Neuronal stem cell (in vitro differentiated cells): ENCODE results near the gene PPCS.

Experiments
- DNase-seq: peaks from one replicate; pipeline ENCODE4 v3.0.0-alpha.2; 2013; ENCODE audit warnings: low spot score
- H2AFZ ChIP-seq: one replicate; pipeline ENCODE4 v1.6.1; 2013; ENCODE audit warnings: mild to moderate bottlenecking, low read length, inconsistent platforms
- H2AK5ac ChIP-seq: 2 replicates; pipeline ENCODE4 v1.6.1; 2013; ENCODE audit warnings: low read depth, mild to moderate bottlenecking, inconsistent platforms, low read length, moderate library complexity, mixed read lengths
- H2BK120ac ChIP-seq: 2 replicates; pipeline ENCODE4 v1.6.1; 2013; ENCODE audit warnings: low read depth, mild to moderate bottlenecking, inconsistent platforms, low read length, moderate library complexity, mixed read lengths
- H2BK12ac ChIP-seq: one replicate; pipeline ENCODE4 v1.6.1; 2013; ENCODE audit warnings: low read length, inconsistent platforms
- H2BK15ac ChIP-seq: 2 replicates; pipeline ENCODE4 v1.6.1; 2013; ENCODE audit warnings: mild to moderate bottlenecking, low read length, inconsistent platforms, mixed read lengths
- H2BK5ac ChIP-seq: one replicate; pipeline ENCODE4 v1.6.1; 2013; ENCODE audit warnings: inconsistent platforms, mild to moderate bottlenecking, low read length, moderate library complexity
- H3K14ac ChIP-seq: one replicate; pipeline ENCODE4 v1.6.1; 2013; ENCODE audit warnings: low read length, inconsistent platforms
- H3K18ac ChIP-seq: 2 replicates; pipeline ENCODE4 v1.6.1; 2013; ENCODE audit warnings: low read length, inconsistent platforms
- H3K23ac ChIP-seq: 2 replicates; pipeline ENCODE4 v1.6.1; 2013; ENCODE audit warnings: low read depth, mild to moderate bottlenecking, mixed read lengths, low read length, inconsistent platforms; ENCODE audit not compliant: poor library complexity
- H3K27ac ChIP-seq: replicated peaks from 3 replicates; pipeline ENCODE4 v1.5.1; 2013; ENCODE audit warnings: low read length, inconsistent platforms
- H3K27me3 ChIP-seq, 3 experiments: 2 replicates each; pipeline ENCODE4 v1.6.1; 2013; ENCODE audit warnings: low read length in 3 of 3, mild to moderate bottlenecking in 2 of 3, inconsistent platforms in 1 of 3, low read depth in 1 of 3, mixed read lengths in 1 of 3, moderate library complexity in 1 of 3; ENCODE audit not compliant: control insufficient read depth in 3 of 3, insufficient read depth in 3 of 3
- H3K36me3 ChIP-seq, 2 donors: replicated peaks in 1 of 2; 2 replicates each; pipeline ENCODE4 v1.6.1; 2013; ENCODE audit warnings: low read length in 2 of 2; ENCODE audit not compliant: control insufficient read depth in 2 of 2, insufficient read depth in 2 of 2
- H3K4ac ChIP-seq: 2 replicates; pipeline ENCODE4 v1.6.1; 2013; ENCODE audit warnings: inconsistent platforms, mild to moderate bottlenecking, low read length, moderate library complexity
- H3K4me1 ChIP-seq, 2 donors: 1 replicate in 1 of 2; 2 replicates in 1 of 2; pipeline ENCODE4 v1.6.1; 2013; ENCODE audit warnings: low read length in 2 of 2, low read depth in 1 of 2; ENCODE audit not compliant: control insufficient read depth in 2 of 2, insufficient read depth in 1 of 2
- H3K4me2 ChIP-seq: one replicate; pipeline ENCODE4 v1.6.1; 2013; ENCODE audit warnings: mild to moderate bottlenecking, low read length, inconsistent platforms; ENCODE audit not compliant: insufficient read depth, poor library complexity, severe bottlenecking
- H3K4me3 ChIP-seq, 2 donors: 2 replicates each; pipeline ENCODE4 v1.5.1; 2013; ENCODE audit warnings: low read length in 2 of 2, mild to moderate bottlenecking in 2 of 2, inconsistent platforms in 1 of 2, moderate library complexity in 1 of 2
- H3K79me1 ChIP-seq: one replicate; pipeline ENCODE4 v1.6.1; 2013; ENCODE audit warnings: low read depth, mild to moderate bottlenecking, inconsistent platforms, low read length, moderate library complexity
- H3K9ac ChIP-seq: one replicate; pipeline ENCODE4 v1.6.1; 2013; ENCODE audit warnings: mild to moderate bottlenecking, low read depth, low read length, inconsistent platforms; ENCODE audit not compliant: poor library complexity
- H3K9me3 ChIP-seq, 2 donors: replicated peaks in 1 of 2; 2 replicates each; pipeline versions ENCODE3 to v1.6.1; 2013; ENCODE audit warnings: low read length in 2 of 2, mild to moderate bottlenecking in 2 of 2, inconsistent platforms in 1 of 2, low read depth in 1 of 2, mixed read lengths in 1 of 2, moderate library complexity in 1 of 2; ENCODE audit not compliant: control insufficient read depth in 2 of 2, insufficient read depth in 1 of 2
- H4K8ac ChIP-seq: one replicate; pipeline ENCODE4 v1.6.1; 2013; ENCODE audit warnings: low read depth, mild to moderate bottlenecking, inconsistent platforms, low read length, moderate library complexity
- H4K91ac ChIP-seq: one replicate; pipeline ENCODE4 v1.6.1; 2013; ENCODE audit warnings: low read length, low read depth, mild to moderate bottlenecking, inconsistent platforms; ENCODE audit not compliant: poor library complexity
- whole genome bisulfite sequencing, 2 donors: extraction: QIAGEN DNeasy Blood & Tissue Kit; methylation state at CpG; one replicate each; pipeline ENCODE4 v1.1.7; 2013; ENCODE audit warnings: missing lambda C conversion rate in 2 of 2, mixed read lengths in 1 of 2; ENCODE audit not compliant: insufficient read length in 2 of 2, insufficient replicate concordance in 1 of 2; ENCODE audit errors: extremely low coverage in 2 of 2; 5-methylcytosine and 5-hydroxymethylcytosine counted together

PPCS gene

GRCh38 chr1:42449256-42449655 is 7.1 kb upstream of the PPCS start:
- no peaks in the 10 kb centered on the region for H3K4me1 ChIP-seq
- H3K27me3 ChIP-seq, result peaks cover 0 to 15% (median 4%) of the 10 kb centered on the region in 3 experiments
- no peak overlapping the region for H3K23ac ChIP-seq
- H3K4me2 ChIP-seq, result no peak overlapping the region
- H2BK5ac ChIP-seq, result no peak overlapping the region
- no peak overlapping the region for H2BK12ac ChIP-seq
- no peak overlapping the region for H3K9ac ChIP-seq
- H3K18ac ChIP-seq, result no peak overlapping the region
- no peak for DNase-seq
- no peak overlapping the region for H2BK15ac ChIP-seq
- no peaks in the 10 kb centered on the region for H3K36me3 ChIP-seq
- no peak overlapping the region for H3K4ac ChIP-seq
- H4K8ac ChIP-seq, result no peak overlapping the region
- H4K91ac ChIP-seq, result no peak overlapping the region
- H2BK120ac ChIP-seq, result no peak overlapping the region
- H3K4me3 ChIP-seq, result no peak overlapping the region
- no peaks in the 10 kb centered on the region for H3K79me1 ChIP-seq
- H3K14ac ChIP-seq, result no peak overlapping the region
- no peak overlapping the region for H2AFZ ChIP-seq
- H3K9me3 ChIP-seq, result peaks cover 0 to 2% of the 10 kb centered on the region in 2 donors
- no peak overlapping the region for H2AK5ac ChIP-seq
- H3K27ac ChIP-seq, result no peak overlapping the region

- H2BK15ac ChIP-seq, result no peak overlapping the region
- H3K27ac ChIP-seq, result no peak overlapping the region
Measured at GRCh38 chr1:42450061-42450460, 6.3 kb upstream of the PPCS start.

GRCh38 chr1:42453386-42453785 is 3.0 kb upstream of the PPCS start:
- H3K9me3 ChIP-seq, result no peaks in the 10 kb centered on the region
- no peak overlapping the region for H3K23ac ChIP-seq
- peaks cover 5 to 10% of the 10 kb centered on the region in 2 donors for H3K4me1 ChIP-seq
- H3K27me3 ChIP-seq, result peaks cover 0 to 5% (median under 1%) of the 10 kb centered on the region in 3 experiments
- no peak overlapping the region for H4K91ac ChIP-seq
- no peak for DNase-seq
- H2AK5ac ChIP-seq, result no peak overlapping the region
- no CpG with 5 or more reads among the region's 4 CpGs for WGBS, 2 donors
- no peaks in the 10 kb centered on the region for H3K79me1 ChIP-seq
- no peak overlapping the region for H2AFZ ChIP-seq
- H2BK5ac ChIP-seq, result no peak overlapping the region
- H3K4ac ChIP-seq, result no peak overlapping the region
- no peak overlapping the region for H3K27ac ChIP-seq
- peaks cover 0 to 6% of the 10 kb centered on the region in 2 donors for H3K36me3 ChIP-seq
- H4K8ac ChIP-seq, result no peak overlapping the region
- H3K18ac ChIP-seq, result no peak overlapping the region
- H3K4me2 ChIP-seq, result no peak overlapping the region
- no peak overlapping the region for H3K9ac ChIP-seq
- H2BK120ac ChIP-seq, result no peak overlapping the region
- no peak overlapping the region for H3K14ac ChIP-seq
- no peak overlapping the region for H2BK15ac ChIP-seq
- no peak overlapping the region for H2BK12ac ChIP-seq
- no peak overlapping the region for H3K4me3 ChIP-seq

More at GRCh38 chr1:42450061-42450460, 6.3 kb upstream of the PPCS start:
- Histone ChIP-seq H2BK120ac (no peak overlapping the region), H3K9ac (no peak overlapping the region), H3K4me3 (no peak overlapping the region), H2BK5ac (no peak overlapping the region), H3K36me3 (no peaks in the 10 kb centered on the region), H3K23ac (no peak overlapping the region), H3K79me1 (no peaks in the 10 kb centered on the region), H3K4me1 (no peaks in the 10 kb centered on the region), H3K9me3 (peaks cover 0 to 2% of the 10 kb centered on the region in 2 donors), H3K27me3 (peaks cover 0 to 15% (median 4%) of the 10 kb centered on the region in 3 experiments), H2BK12ac (no peak overlapping the region), H2AFZ (no peak overlapping the region), H4K8ac (no peak overlapping the region), H4K91ac (no peak overlapping the region), H3K18ac (no peak overlapping the region), H3K4me2 (no peak overlapping the region), H3K14ac (no peak overlapping the region), H2AK5ac (no peak overlapping the region), H3K4ac (no peak overlapping the region)
- no peak for DNase-seq
- no CpG with 5 or more reads among the region's 1 CpG for WGBS, 2 donors

- Histone ChIP-seq H3K14ac (no peak overlapping the region), H3K9me3 (no peaks in the 10 kb centered on the region), H3K4me1 (peaks cover 5 to 10% of the 10 kb centered on the region in 2 donors), H3K4ac (no peak overlapping the region), H4K8ac (no peak overlapping the region), H2BK5ac (no peak overlapping the region), H2BK12ac (no peak overlapping the region), H2BK120ac (no peak overlapping the region), H3K18ac (no peak overlapping the region), H3K4me3 (no peak overlapping the region), H3K79me1 (no peaks in the 10 kb centered on the region), H3K27me3 (peaks cover 0 to 3% (median 0%) of the 10 kb centered on the region in 3 experiments), H2AK5ac (no peak overlapping the region), H3K4me2 (no peak overlapping the region), H4K91ac (no peak overlapping the region), H2AFZ (no peak overlapping the region), H3K27ac (no peak overlapping the region), H2BK15ac (no peak overlapping the region), H3K23ac (no peak overlapping the region), H3K9ac (no peak overlapping the region), H3K36me3 (peaks cover 0 to 16% of the 10 kb centered on the region in 2 donors)
- no CpG with 5 or more reads among the region's 5 CpGs for WGBS, 2 donors
- no peak for DNase-seq
Measured at GRCh38 chr1:42454403-42454802, 1.9 kb upstream of the PPCS start.
